Stimulated activated CD4-positive, alpha-beta T cell treated with anti-CD3 and anti-CD28 coated beads, Interleukin-1b, Interleukin-23, amount 100 ng/mL, for 48 hours (primary cell): ENCODE data around the gene CUX1.
"Not testable (repeated sequence)": the region's sequence is repeated elsewhere in the genome, so short reads cannot be mapped to it uniquely, and the experiment has no call there.

Experiments
- DNase-seq: peaks from one replicate; pipeline ENCODE4 v3.0.0-alpha.2; 2020

The CUX1 gene

GRCh38 chr7:102117743-102118142 is 300.3 kb downstream of the CUX1 start:
- no peak for DNase-seq

GRCh38 chr7:102119213-102119651 is 301.8 kb downstream of the CUX1 start:
- no peak for DNase-seq

GRCh38 chr7:102119925-102120324 is 302.5 kb downstream of the CUX1 start:
- no peak for DNase-seq

- DNase-seq: no peak
Measured at GRCh38 chr7:102120666-102121195, 303.3 kb downstream of the CUX1 start.

GRCh38 chr7:102122026-102122425 is 304.6 kb downstream of the CUX1 start:
- DNase-seq: no peak

GRCh38 chr7:102125127-102125596 is 307.7 kb downstream of the CUX1 start:
- DNase-seq: peak; percentile 4

- no peak for DNase-seq
Measured at GRCh38 chr7:102128303-102128702, 310.9 kb downstream of the CUX1 start.

GRCh38 chr7:102129636-102130370 is 312.4 kb downstream of the CUX1 start:
- DNase-seq: no peak

GRCh38 chr7:102132209-102132752 is 314.9 kb downstream of the CUX1 start:
- no peak for DNase-seq

GRCh38 chr7:102138676-102139075 is 321.2 kb downstream of the CUX1 start:
- no peak for DNase-seq

GRCh38 chr7:102140952-102141370 is 323.5 kb downstream of the CUX1 start:
- no peak for DNase-seq

- DNase-seq: not testable (repeated sequence)
Measured at GRCh38 chr7:102142433-102142832, 325.0 kb downstream of the CUX1 start.

- DNase-seq: no peak
Measured at GRCh38 chr7:102146122-102146521, 328.7 kb downstream of the CUX1 start.

- DNase-seq: no peak
Measured at GRCh38 chr7:102147008-102147407, 329.6 kb downstream of the CUX1 start.

GRCh38 chr7:102148799-102149198 is 331.4 kb downstream of the CUX1 start:
- no peak for DNase-seq

GRCh38 chr7:102149416-102149815 is 332.0 kb downstream of the CUX1 start:
- no peak for DNase-seq

- DNase-seq: no peak
Measured at GRCh38 chr7:102150266-102150665, 332.8 kb downstream of the CUX1 start.

GRCh38 chr7:102152672-102153598 is 335.5 kb downstream of the CUX1 start:
- no peak for DNase-seq

- no peak for DNase-seq
Measured at GRCh38 chr7:102153599-102153946, 336.1 kb downstream of the CUX1 start.

- no peak for DNase-seq
Measured at GRCh38 chr7:102154425-102154824, 337.0 kb downstream of the CUX1 start.

GRCh38 chr7:102155821-102156441 is 338.5 kb downstream of the CUX1 start:
- DNase-seq: no peak

- no peak for DNase-seq
Measured at GRCh38 chr7:102156867-102157266, 339.4 kb downstream of the CUX1 start.

- DNase-seq: no peak
Measured at GRCh38 chr7:102165136-102165535, 347.7 kb downstream of the CUX1 start.
